Suppressor macrophage treated with lipopolysaccharide for 1 hour (primary cell): ENCODE data around the gene LRATD1.

ENCODE experiments used
- DNase-seq, 3 donors: peaks; one replicate each; pipeline ENCODE4 v3.0.0-alpha.2; 2020 to 2022

Gene LRATD1

DNA sequence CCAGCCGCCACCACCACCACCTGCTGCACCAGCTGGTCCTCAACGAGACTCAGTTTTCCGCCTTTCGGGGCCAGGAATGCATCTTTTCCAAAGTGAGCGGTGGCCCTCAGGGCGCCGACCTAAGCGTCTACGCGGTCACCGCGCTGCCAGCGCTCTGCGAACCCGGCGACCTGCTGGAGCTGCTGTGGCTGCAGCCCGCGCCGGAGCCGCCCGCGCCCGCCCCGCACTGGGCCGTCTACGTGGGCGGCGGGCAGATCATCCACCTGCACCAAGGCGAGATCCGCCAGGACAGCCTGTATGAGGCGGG lies 1.6 kb downstream of the LRATD1 start:
- DNase-seq, result no peak

DNA sequence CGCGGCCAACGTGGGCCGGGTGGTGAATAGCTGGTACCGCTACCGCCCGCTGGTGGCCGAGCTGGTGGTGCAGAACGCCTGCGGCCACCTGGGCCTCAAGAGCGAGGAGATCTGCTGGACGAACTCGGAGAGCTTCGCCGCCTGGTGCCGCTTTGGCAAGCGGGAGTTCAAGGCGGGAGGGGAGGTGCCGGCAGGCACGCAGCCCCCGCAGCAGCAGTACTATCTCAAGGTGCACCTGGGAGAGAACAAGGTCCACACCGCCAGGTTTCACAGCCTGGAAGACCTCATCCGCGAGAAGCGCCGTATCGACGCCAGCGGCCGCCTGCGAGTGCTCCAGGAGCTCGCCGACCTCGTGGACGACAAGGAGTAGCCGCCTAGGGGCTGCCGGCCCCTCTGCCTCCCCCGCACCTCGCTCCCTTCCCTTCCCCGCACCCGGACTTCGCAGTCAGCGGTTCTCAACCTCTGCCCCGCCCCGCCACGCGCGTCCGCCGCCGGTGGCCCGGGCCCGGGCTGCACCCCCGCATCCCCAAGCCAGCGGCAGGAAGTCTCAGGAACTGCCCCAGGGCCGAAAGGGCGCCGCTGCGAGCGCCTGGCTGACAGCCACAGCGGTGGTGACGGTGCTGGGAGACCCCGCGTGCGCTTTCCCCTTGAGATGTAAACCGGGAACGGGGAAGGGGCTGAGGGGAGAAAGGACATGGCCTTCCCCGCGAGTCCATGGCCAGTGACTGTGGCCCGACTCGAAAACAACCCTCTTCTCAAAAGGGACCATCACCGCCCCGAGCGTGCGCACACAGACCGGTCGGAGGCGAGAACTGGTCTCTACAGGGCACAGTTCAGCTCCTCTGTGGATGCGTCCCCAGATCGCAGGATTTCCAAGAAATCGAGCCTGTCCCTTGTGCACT lies 2.2 kb downstream of the LRATD1 start:
- peak; percentile 2 to 25 (median 21) for DNase-seq

DNA sequence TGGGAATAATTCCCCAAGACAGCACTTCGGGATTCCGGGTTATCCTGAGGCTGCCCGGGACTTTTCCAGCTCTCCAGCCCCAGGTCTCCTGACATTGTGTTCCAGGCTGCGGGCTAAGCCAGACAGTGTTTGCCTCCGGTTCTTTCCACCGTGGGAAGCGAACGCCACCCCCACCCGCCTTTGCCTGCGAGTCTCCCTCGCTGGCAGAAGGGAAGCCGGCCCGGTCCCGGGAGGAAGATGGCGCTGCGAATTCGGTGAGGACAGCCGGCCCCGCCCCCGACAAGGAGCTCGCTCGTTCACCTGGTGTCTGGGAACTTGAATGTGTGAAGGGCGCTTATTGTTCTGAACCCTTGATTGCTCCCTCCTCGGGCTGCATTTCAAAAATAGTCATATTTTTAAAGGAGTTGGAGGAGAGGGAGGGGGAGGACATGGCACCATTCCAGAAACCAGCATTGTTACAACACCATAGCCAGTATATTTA lies 2.9 kb downstream of the LRATD1 start:
- no peak for DNase-seq

DNA sequence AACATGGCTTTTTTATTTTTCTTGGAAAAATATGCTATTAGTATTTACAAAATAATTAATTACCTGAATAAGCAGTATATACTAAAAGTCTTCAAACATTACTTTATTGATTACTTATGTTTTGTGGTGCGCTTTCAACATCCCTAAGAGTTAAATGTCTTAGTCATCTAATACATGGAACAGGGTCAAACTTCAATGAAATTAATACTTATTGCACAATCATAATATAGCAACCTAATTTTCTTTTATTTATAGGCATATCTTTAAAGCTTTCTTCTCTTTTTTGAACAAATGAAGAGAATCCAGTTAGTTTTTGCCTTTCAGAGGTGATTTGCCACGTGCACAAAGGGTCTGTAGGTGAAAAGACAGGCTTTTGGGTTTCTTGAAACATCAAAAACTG lies 6.0 kb downstream of the LRATD1 start:
- DNase-seq, result no peak

DNA sequence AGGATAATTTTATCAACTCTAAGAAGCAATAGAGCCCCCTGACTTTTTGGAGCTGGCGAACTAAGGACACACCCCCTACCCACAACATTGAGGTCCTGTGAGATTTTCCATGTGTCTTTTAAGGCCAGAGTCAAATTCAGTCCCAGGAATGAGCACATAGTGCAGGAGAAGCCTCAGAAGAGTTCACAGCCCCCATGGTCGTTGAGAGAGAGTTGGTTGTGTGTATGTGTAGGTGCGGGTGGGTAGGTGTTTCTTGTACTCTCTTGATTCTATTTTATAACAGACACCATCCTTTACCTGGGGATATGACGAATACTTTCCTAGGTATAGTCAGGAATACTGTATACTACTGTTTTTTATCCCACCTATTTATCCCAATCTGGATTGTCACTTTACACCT lies 8.6 kb downstream of the LRATD1 start:
- DNase-seq, result no peak

DNA sequence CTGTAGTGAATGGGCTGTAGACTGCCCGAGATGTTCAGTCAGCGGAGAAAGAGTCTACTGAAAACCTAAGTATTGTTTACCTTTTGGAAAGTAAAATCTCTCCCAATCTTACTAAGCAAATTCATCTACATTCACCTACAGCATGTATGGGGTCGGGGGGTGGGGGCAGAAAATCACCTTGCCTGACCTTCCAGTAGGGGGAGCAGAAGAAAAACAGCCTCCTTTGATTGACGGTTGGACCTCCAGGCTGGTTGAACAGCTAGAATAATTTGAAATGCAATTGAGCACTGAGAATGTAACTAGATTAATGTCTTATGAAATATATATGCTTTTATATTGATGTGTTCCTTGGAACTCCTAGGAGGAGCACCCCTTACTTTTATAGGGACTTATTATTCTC lies 10.0 kb downstream of the LRATD1 start:
- no peak for DNase-seq

DNA sequence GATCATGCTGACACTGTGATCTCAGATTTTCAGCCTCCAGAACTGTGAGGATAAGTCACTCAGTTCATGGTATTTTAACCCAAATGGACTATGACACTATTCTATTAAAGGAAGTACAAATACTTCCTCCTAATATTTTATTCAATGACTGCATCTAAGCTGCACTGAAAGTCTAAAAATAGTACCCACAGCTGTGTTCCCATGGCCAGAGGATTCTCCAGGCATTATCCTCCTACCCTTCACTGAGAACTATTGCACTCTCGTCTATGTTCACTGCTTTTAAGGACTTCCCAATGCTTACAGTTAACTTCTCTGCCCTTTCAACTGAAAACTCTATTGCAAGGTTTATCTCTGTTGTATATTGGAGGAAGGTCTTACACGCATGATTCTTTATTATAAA lies 15.2 kb downstream of the LRATD1 start:
- DNase-seq, result no peak

DNA sequence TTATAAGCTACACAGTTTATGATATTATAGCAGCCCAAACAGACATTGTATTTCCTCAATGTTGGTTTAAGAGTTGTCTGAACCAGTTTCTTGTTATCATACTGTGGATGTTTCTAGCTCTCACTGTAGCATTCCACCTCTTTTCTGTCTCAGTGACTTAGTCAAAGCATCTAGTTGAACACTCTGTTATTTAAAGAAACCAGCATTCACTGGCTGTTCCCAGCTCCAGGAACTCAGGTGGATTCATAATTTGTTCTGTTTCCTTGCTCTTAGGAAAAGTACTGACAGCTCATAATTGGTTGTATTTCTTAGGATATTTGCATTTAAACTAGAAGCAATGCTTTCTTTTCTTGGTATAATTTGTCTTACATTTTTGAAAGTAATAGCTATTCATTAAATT lies 17.5 kb downstream of the LRATD1 start:
- DNase-seq, result no peak

DNA sequence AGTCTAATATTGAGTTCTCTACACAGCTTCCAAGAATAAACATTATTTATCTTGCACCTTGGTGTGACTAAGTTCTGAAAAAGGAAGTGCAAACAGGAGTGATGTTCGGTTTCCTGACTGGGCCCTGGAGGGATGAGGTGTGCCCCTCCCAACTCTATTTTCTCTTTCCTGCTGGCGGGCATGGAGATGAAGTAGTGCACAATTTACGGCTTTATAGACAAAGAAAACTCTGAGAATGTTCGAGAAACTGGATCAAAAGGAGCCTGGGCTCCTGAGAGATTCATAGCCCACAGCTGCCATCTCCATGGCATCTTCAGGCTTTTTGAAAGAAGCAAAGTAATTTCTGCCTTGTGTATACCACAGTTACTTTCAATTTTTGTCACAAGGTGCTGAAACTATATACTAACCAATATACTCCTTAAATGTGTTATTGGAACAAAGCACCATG lies 22.3 kb downstream of the LRATD1 start:
- DNase-seq, result no peak

DNA sequence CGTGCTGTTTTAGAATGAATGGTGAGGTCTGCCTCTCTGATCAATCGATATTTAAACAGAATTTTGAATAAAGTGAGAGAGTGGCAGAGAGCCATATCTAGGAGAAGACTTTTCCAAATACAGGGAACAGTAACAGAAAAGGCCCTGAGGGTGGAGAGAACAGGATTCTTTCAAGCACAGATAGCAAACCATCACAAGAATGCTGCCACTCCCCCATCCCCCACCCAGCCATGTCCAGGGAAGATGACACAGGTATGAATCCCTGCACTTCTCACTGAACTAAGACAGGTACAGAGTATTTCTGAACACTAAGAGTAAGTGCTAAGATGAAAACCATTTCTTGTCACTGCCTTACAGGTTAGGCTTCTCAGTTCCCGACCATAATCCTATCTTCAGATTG lies 23.6 kb downstream of the LRATD1 start:
- DNase-seq, result no peak

DNA sequence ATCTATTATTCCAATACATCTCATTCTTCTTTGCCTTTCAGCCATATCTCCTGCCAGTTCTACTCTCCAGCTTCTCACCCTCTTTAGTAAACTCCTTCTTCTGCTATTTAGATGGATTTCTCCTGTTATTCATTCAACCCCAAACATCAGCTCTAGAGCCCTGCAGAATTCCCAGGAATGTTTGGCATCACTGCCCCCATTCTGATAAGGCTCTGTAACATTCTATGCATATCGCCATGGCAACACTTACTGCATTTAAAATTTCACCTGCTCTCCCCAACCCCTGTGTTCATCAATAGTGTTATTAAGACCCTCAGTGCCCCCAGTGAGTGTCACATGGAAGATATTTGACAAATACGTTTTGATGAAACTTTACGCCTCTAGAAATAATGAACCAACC lies 28.6 kb downstream of the LRATD1 start:
- DNase-seq, result no peak

DNA sequence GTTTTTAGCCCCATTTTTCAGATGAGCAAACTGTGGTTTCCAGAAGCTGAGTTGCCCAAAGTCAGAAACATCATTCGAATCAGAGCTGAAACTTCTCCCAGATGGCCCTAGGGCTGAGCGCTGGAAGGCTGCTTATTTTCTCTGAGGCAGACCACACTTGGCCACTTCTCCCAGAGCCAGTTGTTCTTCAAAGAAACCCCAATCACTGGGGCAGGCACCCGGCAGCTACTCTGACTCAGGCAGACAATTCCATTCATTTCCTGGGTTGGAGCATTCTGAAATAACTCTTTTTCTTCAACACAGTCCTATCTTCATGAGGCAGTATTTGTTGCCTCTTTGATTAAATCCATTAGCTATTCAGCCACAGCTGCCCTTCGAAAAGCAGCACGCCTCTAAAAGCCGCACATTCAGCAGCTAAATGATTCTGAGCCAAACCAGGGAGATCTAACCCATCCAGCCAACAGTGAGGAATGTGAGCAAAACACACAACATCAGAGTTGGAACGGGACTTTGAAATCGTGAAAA lies 40.9 kb downstream of the LRATD1 start:
- DNase-seq, result no peak

DNA sequence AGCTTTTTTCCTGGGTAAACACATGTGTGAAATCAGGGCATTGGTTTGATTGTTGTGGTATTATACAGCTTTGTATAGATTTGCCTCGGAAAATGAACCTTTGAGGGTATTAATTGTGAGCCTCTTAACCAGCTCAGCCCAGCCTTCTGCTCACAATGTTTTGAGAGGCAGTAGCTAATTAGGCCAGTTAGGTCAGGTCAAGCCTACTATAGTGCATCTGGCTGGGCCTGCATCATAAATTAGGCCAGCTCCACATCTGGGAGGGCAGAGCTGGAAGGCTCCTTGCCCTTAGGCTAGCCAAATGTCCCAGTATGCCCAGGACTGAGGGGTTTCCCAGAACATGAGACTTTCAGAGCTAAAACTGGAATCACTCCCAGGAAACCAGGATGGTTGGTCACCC lies 43.0 kb downstream of the LRATD1 start:
- DNase-seq, result no peak

DNA sequence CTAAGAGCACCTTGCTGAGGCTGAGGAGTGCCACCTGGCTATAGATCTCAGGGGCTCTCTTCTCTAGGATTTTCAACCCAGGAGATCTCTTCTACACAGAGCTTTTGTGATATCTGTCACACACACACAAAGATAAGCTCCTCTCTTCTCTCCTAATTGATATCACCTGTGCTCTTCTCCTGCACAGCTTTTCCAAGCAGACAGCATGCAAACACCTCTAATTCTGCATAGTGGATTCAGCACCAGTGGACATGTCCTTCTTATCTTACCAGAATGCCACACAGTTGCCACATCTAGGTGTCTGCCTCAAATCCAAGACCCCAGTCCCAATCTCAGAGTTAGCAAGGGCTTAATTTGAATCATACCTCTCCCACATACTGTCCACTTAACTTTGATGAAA lies 43.9 kb downstream of the LRATD1 start:
- no peak for DNase-seq

DNA sequence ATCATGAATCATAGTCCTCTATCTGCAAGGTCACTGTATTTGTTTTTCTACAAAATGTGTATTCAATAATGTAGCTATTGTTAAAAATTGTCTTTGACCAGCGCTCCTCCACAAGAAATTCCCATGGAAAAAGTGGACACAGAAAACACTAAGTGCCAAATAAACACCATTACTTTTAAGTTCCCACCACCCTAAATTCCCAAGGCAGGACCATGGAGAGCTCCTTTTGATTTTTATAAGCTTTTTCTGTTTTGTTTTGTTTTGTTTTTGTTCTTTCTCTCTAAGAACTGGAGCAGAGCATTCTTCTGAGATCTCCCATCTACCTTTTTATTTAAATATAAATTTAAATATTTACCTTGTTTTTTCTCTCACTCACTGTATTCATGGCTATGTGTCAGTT lies 44.5 kb downstream of the LRATD1 start:
- no peak for DNase-seq

DNA sequence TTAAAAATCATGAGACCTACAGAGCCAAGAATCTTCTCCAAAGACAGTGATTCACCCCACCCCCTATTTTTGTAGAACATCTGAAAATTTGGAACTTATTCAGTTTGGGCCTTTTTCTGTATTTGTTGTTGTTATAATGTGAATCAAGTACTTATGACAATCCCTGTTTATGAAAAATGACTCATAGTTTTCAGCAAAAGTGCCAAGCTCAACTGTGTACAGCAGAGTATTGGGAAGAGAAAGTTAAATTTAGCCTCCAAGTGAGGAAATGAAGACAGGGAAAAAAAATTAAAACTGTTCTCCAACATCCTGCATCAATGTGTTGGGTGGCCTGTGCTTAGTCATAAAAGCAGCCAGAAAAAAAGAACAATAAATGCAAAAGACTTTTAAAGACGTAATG lies 46.2 kb downstream of the LRATD1 start:
- DNase-seq, result no peak

DNA sequence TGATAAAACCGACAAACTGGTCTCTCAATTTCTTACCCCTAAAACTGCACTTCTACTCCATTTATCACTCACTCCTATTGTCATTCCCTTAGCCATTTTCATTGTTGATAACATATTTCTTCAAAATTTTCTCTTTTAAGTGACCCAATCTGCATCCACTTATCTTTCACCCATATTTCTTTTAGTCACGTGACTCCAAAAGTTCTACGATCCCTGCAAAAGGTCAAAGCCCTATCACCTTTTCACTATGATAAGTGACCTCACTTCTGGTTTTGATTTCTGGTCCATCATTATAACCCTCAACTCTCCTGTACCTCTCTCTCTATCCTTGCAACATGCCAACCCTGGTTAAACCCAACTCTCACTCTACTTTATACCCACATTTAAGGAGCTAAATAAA lies 49.1 kb downstream of the LRATD1 start:
- DNase-seq, result no peak
